22Rv1 (cell line): Measurements from ENCODE around the gene AATK.

Experiments
- H3K27ac ChIP-seq: fragments of 450-650 bp; 2 replicates; pipeline ENCODE4 v1.5.1; 2017
- CTCF ChIP-seq: fragments of 450-650 bp; IDR thresholded peaks from 2 replicates; pipeline ENCODE4 v1.5.1; 2017; ENCODE audit warnings: mild to moderate bottlenecking
- ZFX ChIP-seq: fragments of 450-650 bp; IDR thresholded peaks from 2 replicates; pipeline ENCODE4 v1.6.1; 2017; ENCODE audit warnings: antibody characterized with exemption, borderline replicate concordance

AATK gene

DNA sequence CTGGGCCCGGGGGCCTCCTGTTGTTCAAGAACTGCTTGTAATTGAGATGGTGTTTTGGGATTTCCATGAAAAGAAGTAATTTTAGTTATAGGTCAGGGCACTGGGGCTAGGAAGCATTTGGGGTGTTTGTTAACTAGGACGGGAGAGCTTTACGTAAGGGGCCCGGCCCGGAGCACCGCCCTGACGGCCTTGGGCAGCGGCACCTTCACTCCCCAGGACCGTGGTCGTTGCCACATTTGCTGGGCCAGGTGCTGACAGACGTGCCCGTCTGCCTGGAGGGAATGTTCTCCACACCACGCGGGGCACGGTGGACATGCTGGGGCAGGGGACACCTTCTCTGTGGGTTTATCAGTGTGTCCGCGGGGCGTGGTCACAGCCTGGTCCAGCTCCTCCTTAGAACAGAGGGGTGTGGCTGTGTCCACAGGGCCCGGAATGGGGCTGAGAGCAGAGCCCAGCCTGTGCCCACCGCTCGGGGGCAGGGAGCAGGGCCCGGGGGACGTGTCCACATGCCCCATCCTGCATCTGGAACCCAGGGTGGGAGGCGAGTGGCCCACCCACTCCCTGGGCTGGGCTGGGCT is 73.4 kb downstream of the AATK start:
- no peak overlapping the region for H3K27ac ChIP-seq
- TF ChIP-seq CTCF (no peak), ZFX (no peak)

- H3K27ac ChIP-seq, result no peak overlapping the region
- TF ChIP-seq CTCF (no peak), ZFX (no peak)
Observed at GRCh38 chr17:81091774-81092517, 74.1 kb downstream of the AATK start.

- TF ChIP-seq CTCF, result no peak
- no peak for TF ChIP-seq ZFX
Observed at GRCh38 chr17:81091154-81091553, 74.9 kb downstream of the AATK start.

GRCh38 chr17:81090361-81091136 is 75.5 kb downstream of the AATK start:
- H3K27ac ChIP-seq, result no peak overlapping the region
- no peak for TF ChIP-seq CTCF
- no peak for TF ChIP-seq ZFX

More at GRCh38 chr17:81091154-81091553, 74.9 kb downstream of the AATK start:
- no peak overlapping the region for H3K27ac ChIP-seq

GRCh38 chr17:81086789-81087551 is 79.1 kb downstream of the AATK start:
- TF ChIP-seq CTCF (no peak), ZFX (no peak)
- no peak overlapping the region for H3K27ac ChIP-seq

- H3K27ac ChIP-seq, result peak overlapping the region; percentile 96
- TF ChIP-seq ZFX (no peak), CTCF (no peak)
Observed at GRCh38 chr17:81085420-81085911, 80.6 kb downstream of the AATK start.
